ENCODE measurements around the gene SLC5A5.
A peak's percentile ranks its signal among the peaks of the same experiment; 100 is the strongest.
"Not testable (repeated sequence)": the region's sequence is repeated elsewhere in the genome, so short reads cannot be mapped to it uniquely, and the experiment has no call there.

Gene SLC5A5

DNA sequence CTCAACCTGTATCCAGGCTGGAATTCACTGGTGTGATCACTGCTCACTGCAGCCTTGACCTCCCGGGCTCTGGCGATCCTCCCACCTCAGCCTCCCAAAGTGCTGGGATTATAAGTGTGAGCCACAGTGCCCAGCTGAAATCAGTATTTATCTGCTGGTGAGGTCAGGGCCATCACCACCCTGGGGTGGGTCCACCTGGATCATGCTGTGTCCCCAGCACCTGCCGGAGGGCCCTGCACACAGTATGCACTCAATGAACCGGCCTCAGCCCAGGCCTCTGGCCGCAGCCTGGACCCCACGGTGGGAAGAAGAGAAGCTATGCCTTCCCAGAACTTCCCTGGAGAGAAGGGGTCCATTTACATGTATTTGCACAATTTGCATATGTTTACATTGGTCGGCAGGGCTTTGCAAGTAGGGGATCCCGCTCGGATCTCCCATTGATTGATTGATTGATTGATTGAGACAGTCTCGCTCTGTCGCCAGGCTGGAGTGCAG, 2.6 kb upstream of the SLC5A5 start:
- DNase-seq (ENCODE audit: extremely low read depth in 1 of 2, low read depth in 1 of 2), result no peak

DNA sequence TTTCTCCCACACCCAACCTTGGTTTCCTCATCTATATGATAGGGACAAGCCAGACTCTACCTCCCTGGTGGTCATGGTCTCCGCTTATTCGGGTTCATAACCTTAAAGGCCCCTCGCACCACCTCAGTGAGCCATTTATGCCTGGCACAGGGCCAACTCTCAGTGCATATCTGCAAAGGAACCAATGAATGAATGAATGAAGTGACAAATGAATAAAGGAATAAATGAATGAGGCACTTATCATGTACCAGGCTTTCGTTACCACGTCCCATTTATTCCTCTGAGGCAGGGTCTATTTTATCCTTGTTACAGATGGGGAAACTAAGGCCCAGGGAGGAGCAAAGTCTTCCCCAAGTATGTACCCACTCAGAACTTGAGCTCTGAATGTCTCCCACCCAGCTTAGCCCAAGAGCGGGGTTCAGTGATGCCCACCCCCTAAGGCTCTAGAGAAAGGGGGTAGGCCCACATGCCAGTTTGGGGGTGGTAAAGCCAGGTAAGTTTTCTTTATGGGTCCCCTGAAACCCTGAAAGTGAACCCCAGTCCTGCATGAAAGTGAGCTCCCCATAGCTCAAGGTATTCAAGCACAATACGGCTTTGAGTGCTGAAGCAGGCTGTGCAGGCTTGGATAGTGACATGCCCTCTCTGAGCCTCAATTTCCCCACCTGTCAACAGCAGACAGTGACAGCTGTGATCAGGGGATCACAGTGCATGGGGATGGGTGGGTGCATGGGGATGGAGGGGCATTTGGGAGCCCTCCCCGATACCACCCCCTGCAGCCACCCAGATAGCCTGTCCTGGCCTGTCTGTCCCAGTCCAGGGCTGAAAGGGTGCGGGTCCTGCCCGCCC, 490 bp upstream of the SLC5A5 start:
- DNase-seq (ENCODE audit: extremely low read depth in 1 of 2, low read depth in 1 of 2), result no peak

DNA sequence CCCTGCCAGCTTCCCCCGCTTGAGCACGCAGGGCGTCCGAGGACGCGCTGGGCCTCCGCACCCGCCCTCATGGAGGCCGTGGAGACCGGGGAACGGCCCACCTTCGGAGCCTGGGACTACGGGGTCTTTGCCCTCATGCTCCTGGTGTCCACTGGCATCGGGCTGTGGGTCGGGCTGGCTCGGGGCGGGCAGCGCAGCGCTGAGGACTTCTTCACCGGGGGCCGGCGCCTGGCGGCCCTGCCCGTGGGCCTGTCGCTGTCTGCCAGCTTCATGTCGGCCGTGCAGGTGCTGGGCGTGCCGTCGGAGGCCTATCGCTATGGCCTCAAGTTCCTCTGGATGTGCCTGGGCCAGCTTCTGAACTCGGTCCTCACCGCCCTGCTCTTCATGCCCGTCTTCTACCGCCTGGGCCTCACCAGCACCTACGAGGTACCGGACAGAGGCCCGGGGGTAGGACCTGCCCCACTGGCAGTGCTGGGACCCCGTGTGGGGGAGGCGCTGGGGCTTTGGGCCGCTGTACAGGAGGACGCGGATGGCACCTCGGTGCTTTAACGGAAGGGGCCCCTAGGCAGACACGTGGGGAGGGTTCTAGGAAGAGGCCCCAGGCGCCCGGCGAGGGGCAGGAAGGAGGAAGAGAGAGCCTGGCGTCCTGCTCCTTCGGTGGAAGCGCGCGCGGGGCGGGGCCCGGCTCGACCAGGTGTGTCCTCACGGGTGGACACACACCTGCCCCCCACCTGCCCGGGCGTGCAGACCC, 681 bp downstream of the SLC5A5 start:
- no peak for DNase-seq (ENCODE audit: extremely low read depth in 1 of 2, low read depth in 1 of 2)

DNA sequence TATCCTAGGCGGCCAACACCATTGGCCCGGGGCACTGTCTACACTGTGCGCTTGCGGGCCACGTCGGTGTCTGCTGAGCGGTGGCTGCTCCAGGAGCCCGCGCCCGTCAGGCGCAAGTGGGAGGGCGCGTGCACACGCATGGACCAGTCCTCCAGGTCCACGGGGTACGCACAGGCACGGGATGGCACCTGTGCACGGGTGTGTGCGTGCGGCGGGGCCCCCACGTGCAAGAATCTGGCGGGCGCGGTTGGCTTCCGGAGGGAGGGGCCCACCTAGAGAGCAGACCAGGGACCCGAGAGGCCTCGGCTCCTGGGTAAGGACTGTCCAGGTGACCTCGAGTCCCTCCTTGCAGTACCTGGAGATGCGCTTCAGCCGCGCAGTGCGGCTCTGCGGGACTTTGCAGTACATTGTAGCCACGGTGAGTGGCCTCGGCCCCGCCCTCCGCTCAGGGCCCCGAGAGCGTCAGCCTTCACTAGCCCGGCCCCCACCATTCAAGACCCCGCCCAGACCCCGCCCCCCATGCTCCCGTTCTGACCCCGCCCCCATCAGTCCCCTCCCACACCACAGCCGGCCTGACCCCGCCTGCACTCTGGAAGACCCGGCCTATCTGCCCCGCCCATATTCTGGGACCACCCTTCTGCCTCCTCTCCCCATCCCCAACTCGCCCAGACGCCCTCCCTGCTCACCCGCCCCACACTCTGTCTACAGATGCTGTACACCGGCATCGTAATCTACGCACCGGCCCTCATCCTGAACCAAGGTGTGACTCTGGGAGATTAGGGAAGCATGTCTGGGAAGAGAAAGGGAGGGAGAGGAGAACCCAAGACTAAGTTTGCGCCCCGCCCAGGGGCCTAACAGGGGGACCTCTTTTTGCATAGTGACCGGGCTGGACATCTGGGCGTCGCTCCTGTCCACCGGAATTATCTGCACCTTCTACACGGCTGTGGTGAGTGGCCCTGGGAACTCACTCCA, 2.3 kb downstream of the SLC5A5 start:
- peak; percentile 26 to 55 for DNase-seq (ENCODE audit: extremely low read depth in 1 of 2, low read depth in 1 of 2)

DNA sequence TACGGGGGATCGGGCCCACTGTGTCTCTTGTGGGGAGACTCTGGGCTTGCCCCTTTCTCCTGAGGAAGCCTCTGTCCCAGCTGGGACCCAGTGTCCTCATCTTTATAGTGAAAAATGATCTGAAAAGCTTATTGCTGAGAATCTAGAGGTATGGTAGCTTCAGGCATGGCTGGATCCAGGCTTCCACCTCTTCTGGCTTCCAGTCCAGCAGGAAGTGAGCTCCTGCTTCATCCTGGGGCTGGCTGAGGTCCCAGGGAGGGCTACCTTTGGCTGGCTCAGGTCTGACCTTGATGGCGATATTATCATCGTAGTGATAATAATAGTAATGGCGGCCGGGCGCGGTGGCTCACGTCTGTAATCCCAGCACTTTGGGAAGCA, 3.0 kb downstream of the SLC5A5 start:
- no peak for DNase-seq (ENCODE audit: extremely low read depth in 1 of 2, low read depth in 1 of 2)

DNA sequence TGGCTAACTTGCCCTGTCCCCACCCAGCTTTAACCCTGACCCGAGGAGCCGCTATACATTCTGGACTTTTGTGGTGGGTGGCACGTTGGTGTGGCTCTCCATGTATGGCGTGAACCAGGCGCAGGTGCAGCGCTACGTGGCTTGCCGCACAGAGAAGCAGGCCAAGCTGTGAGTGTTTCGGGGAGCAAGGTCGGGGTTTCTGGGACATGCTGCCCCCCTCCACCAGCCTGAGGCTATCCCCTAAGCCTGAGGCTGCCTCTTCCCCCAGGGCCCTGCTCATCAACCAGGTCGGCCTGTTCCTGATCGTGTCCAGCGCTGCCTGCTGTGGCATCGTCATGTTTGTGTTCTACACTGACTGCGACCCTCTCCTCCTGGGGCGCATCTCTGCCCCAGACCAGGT, 6.0 kb downstream of the SLC5A5 start:
- no peak for DNase-seq (ENCODE audit: extremely low read depth in 1 of 2, low read depth in 1 of 2)

DNA sequence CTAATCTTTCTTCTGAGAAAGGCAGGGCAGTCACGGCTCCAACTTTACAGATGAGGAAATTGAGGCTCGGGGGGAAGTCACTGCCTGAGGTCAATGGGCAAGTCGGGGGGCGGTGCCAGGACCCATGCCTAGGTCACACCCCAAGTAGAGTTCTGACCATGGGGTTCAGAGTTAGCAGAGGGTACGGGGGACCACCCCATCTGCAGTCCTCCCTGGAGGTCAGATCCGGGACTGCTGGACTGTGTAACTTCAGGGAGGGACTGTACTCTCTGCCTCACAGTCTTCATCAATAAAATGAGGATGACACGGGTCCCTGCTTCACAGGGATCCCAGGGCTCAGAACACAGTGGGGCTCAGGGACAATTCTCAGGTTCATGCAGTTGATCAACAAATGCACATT, 7.7 kb downstream of the SLC5A5 start:
- no peak for DNase-seq (ENCODE audit: extremely low read depth in 1 of 2, low read depth in 1 of 2)

DNA sequence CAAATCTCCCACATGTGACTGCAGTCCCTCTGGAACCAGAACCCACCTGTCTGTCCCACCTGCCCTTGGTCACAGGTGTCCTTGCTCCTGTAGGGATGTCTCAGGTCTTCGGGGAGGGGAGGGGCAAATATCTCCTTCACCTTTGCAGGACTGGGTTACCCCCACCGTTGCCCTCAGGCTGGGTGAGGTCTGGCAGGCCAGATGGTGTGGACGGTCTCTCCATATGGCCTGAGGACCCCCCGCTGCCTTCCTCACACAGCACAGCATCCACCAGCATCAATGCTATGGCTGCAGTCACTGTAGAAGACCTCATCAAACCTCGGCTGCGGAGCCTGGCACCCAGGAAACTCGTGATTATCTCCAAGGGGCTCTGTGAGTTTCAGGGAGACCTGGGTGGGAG, 10.0 kb downstream of the SLC5A5 start:
- no peak for DNase-seq (ENCODE audit: extremely low read depth in 1 of 2, low read depth in 1 of 2)

DNA sequence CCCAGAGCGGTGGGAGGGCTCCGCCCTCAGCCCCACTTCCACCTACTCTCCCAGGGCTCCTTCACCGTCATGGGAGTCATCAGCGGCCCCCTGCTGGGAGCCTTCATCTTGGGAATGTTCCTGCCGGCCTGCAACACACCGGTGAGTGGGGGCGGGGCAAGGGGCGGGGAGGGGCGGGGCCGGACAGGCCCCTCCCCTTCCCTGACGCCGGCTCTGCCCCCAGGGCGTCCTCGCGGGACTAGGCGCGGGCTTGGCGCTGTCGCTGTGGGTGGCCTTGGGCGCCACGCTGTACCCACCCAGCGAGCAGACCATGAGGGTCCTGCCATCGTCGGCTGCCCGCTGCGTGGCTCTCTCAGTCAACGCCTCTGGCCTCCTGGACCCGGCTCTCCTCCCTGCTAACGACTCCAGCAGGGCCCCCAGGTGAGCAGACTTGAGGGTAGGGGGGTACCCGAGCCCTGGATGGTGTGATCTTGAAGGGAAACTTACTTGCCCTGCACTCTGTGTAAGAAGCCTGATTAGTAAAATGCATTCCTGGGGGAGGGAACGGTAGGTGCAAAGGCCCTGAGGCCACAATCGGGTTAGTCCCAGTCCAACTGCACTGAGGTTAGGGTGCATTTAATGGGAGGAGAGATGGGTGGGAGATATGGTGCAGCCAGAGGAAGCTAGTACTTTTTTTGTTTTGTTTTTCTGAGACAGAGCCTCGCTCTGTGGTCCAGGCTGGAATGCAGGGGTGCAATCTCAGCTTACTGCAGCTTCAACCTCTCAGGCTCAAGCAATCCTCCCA, 12.1 kb downstream of the SLC5A5 start:
- DNase-seq (ENCODE audit: extremely low read depth in 1 of 2, low read depth in 1 of 2), result no peak

DNA sequence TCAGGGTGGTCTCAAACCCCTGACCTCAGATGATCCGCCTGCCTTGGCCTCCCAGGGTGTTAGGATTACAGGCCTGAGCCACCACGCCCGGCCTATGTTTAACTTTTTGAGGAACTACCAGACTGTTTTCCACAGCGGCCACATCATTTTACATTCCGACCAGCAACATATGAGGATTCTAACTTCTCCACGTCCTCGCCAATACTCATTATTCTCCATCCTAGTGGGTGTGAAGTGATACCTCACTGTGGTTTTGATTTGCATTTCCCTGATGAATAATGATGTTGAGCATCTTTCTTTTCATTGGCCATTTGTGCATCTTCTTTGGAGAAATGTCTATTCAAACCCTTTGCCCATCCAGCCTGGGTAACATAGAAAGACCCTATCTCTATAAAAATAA, 14.8 kb downstream of the SLC5A5 start:
- DNase-seq (ENCODE audit: extremely low read depth in 1 of 2, low read depth in 1 of 2), result no peak

DNA sequence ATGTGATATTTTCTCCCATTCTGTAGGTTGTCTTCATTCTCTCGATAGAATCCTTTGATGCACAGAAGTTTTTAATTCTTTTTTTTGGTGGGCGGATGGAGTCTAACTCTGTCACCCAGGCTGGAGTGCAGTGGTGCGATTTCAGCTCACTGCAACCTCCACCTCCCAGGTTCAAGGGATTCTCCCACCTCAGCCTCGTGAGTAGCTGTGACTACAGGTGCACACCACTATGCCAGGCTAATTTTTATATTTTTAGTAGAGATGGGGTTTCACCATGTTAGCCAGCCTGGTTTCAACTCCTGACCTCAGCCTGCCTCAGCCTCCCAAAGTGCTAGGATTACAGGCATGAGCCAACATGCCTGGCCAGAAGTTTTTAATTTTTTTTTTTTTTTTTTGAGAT, 15.5 kb downstream of the SLC5A5 start:
- DNase-seq (ENCODE audit: extremely low read depth in 1 of 2, low read depth in 1 of 2), result not testable (repeated sequence)

DNA sequence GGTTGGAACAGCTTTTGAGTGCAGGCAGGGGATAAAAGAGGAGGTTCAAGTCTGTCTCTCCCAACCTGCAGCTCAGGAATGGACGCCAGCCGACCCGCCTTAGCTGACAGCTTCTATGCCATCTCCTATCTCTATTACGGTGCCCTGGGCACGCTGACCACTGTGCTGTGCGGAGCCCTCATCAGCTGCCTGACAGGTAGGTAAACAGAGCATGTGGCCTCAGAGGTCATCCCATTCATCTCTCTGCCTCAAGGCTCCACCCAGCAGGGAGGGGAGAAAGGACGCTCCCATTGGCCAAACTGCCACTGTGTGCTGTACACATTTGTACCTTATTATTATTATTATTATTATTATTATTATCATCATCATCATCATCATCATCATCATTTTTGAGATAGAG, 16.5 kb downstream of the SLC5A5 start:
- DNase-seq (ENCODE audit: extremely low read depth in 1 of 2, low read depth in 1 of 2), result no peak

DNA sequence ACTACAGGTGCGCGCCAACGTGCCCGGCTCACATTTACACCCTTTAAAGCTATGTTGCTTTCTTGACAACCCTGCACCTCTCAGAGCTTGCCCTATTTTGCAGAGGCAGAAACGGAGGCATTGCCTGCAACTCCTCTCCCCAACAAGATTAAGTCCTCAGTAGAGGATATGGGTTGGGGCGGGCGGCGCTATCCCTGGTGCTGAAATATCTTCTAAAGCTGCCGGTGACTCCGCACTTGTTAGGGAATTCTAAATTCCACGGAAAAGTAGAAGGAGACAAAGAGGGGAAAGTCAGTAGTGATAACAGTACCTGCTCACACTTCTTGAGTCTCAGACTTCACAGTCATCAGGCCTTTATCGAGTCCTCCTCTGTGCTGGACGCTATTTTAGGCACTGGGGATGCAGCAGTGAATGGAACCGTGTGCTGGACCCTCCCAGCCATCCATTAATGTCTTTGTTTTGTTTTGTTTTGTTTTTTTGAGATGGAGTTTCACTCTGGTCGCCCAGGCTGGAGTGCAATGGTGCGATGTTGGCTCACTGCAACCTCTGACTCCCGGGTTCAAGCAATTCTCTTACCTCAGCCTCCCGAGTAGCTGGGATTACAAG, 18.0 kb downstream of the SLC5A5 start:
- no peak for DNase-seq (ENCODE audit: extremely low read depth in 1 of 2, low read depth in 1 of 2)

DNA sequence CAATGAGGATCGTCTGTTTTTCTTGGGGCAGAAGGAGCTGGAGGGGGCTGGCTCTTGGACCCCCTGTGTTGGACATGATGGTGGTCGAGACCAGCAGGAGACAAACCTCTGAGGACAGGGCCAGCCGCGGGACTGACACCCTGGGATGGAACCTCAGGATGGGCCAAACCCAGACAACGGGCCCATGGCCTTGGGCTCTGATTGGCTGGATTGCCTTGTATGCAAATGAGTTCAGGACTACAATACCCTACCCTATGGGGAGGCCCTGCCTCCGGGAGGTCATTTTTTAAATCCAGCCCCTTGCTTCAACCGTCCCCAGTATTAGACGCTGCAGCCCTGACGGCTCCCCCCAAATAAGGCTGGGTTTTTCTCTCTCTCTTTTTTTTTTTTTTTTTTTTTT, 22.0 kb downstream of the SLC5A5 start:
- no peak for DNase-seq (ENCODE audit: extremely low read depth in 1 of 2, low read depth in 1 of 2)

DNA sequence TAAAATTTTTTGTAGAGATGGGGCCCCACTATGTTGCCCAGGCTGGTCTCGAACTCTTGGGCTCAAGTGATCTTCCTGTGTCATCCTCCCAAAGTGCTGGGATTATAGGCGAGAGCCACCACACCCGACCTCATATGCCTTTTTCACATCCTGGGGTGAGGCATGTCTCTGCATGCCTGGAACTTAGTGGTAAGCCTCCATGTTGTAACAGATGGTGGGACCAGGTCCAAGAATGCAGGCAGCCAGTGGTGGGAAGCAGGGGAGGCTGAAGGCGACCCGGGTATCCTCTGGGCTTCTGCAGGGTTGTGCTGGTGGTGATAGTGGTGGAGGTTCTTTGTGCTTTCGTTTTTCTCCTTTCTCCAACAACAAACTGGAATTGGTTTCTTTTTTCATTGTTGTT, 31.0 kb downstream of the SLC5A5 start:
- no peak for DNase-seq (ENCODE audit: extremely low read depth in 1 of 2, low read depth in 1 of 2)

DNA sequence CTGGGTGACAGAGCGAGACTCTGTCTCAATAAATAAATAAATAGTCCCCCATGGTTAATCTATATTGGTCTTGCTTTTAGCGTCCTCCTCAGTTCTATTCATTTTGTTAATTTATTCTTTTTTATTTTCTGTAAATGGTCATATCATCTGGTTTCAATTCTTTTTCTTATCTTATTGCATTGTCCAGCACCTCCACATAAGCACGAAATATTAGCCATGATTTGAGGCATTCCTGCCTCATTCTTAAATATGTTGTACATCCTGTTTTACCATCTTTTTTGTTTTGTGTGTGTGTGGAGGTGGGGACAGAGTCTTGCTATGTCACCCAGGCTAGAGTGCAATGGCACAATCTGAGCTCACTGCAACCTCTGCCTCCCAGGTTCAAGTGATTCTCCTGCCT, 36.5 kb downstream of the SLC5A5 start:
- DNase-seq (ENCODE audit: extremely low read depth in 1 of 2, low read depth in 1 of 2), result no peak

DNA sequence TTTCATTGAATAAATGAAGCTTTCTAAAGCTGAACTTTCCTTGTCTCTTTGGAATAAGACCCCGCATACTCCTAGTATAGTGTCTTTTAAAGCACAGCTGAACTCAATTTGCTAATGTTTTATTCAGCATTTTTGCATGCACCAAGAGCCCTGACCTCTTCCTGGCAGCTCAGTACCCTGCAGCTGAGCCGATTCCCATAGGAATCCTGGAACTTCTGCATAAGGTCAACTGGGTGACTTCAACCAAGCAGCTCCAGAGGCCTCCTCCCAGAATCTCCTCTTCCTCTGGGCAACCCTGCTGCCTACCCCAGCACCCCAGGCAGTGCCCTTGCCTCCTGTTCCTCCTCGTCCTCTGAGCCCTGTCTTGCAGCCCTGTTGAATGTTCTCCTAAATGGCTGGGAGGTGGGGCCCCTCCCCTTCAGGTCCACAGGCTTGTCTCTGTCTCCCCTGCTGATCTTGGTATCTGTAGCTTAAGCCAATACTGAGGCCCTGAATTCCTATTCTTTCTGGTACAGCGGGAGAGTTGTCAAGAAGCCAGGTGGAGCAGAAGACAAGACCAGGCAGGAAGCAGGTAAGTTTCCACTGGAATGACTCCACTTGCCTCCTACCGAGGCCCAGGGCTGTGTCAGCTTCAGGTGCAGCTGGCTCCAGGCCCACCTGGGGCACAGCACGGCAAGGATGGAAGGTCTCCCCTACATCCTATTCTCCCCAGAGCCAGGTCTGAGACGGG, 37.4 kb downstream of the SLC5A5 start:
- no peak for DNase-seq (ENCODE audit: extremely low read depth in 1 of 2, low read depth in 1 of 2)

DNA sequence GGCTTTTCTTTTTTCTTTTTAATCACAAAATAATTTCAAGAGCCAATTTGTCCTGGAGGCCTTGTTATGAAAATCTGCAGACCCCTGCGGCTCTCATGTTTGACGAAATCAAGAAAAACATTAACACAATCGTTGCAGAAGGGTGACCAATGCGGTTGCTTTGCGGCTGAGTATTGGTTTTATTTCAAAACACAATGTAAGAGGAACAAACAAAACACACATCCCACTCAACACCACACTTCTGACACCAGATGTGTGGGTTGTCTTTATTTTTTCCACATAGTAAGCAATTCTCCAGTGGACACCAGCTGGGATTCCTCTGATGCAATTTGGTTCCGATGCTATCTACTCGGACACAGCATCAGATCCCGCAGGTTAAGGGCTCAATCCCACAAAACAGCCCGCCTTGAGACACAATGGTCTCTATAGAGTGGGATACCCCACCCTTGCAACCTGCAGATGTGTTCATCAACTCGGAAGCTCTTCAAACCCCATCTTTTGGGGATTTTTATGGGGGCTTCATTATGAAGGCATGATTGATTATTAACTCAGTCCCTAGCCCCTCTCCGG, 39.1 kb downstream of the SLC5A5 start:
- no peak for DNase-seq (ENCODE audit: extremely low read depth in 1 of 2, low read depth in 1 of 2)
